COR-L47 (cell line): Measurements from ENCODE around the gene PHYH.
"Not testable (repeated sequence)": the region's sequence is repeated elsewhere in the genome, so short reads cannot be mapped to it uniquely, and the experiment has no call there.

ENCODE experiments used
- DNase-seq: peaks from one replicate; lab custom pipeline; 2025; lab: John Stamatoyannopoulos, UW

The PHYH gene

GRCh38 chr10:13271552-13272163 is 28.2 kb downstream of the PHYH start:
- no peak for DNase-seq

DNA sequence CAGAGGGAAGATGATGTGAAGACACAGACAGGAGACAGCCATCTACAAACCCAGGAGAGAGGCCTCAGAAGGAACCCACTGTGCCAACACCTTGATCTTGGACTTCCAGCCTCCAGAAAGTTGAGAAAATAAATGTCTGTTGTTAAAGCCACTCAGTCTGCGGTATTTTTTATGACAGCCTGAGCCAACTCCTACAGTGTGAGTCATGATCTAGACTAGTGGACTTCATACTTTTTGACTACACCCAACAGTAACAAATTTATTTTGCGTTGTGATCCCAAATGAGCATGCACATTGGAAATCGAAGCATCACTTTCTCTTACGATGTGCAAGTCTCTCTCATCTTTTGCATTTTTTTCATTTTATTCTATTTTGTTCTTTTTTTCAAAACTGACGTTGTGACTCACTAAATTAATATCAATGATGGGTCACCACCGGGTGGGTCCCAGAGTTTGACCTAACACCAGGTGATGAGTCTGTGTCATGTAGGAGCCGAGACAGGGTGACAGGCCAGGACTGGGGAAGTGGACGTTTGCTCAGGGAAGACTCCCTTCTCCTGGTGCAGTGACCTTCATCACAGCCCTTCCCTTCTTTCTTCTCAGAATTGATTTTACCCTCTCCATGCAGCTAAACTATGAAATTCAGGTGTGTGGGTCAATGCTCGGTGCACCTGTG is 28.9 kb downstream of the PHYH start:
- DNase-seq: no peak

GRCh38 chr10:13268841-13269240 is 31.0 kb downstream of the PHYH start:
- DNase-seq: no peak

GRCh38 chr10:13268310-13268709 is 31.6 kb downstream of the PHYH start:
- no peak for DNase-seq

DNA sequence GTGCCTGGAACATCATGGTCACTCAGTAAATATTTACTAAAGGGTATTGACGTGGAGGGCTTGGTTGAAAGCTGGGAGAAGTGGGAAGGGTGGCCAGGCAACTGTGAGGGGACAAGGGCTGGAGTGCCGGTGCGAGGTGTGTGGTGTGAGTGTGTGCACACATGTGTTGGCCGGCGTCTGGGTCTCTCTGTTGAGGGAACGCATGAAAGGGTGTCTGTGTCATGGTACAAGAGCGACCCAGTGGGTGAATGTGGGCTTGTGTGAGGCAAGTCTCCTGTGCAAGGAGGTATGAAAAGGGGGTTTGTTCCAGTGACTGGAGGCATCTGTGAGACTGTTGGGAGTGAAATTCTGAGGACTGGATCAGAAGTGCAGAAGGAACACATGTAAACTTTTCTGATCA is 36.3 kb downstream of the PHYH start:
- no peak for DNase-seq

- no peak for DNase-seq
Measured at GRCh38 chr10:13262433-13262832, 37.4 kb downstream of the PHYH start.

GRCh38 chr10:13257621-13258140 is 42.2 kb downstream of the PHYH start:
- DNase-seq: no peak

- DNase-seq: no peak
Measured at GRCh38 chr10:13256627-13257026, 43.2 kb downstream of the PHYH start.

GRCh38 chr10:13253726-13254125 is 46.1 kb downstream of the PHYH start:
- DNase-seq: no peak

DNA sequence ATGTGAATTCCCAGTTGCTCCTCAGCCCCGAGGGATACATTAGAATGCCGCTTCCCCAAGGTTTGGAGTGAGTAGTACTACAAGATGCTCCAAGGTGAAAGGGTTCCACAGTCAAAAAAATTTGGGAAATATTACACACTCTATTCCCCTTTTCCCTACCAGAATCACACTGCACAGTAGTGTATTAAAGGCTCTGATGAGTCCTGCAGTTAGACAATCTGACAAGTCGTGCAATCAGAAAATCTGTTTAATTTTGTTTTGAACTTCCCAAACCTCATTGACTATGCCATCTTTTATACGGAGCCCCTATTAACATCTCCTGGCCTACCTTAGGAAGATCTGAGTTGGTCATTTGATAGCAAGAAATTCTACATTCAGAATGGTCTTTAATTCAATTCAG is 52.1 kb downstream of the PHYH start:
- no peak for DNase-seq

DNA sequence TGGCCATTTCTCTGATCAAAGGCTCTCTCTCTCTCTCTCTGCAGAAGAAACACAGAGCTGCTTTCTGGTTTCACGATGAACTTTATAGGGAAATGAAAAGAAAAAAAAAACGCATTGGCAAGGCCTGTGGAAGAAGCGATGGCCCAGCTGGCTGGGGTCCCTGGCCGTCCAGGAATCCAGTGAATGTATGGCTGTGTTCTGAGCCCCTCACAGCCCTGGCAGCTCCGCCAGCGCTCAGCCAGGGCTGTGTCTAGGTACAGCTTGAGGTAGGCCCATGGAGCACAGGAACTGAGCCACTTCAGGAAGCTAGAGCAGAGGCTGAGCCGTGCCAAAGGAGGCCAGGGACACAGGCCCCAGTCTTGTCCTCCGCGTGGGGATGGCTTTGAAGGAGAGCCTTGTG is 52.6 kb downstream of the PHYH start:
- no peak for DNase-seq

GRCh38 chr10:13242260-13242659 is 57.6 kb downstream of the PHYH start:
- not testable (repeated sequence) for DNase-seq

DNA sequence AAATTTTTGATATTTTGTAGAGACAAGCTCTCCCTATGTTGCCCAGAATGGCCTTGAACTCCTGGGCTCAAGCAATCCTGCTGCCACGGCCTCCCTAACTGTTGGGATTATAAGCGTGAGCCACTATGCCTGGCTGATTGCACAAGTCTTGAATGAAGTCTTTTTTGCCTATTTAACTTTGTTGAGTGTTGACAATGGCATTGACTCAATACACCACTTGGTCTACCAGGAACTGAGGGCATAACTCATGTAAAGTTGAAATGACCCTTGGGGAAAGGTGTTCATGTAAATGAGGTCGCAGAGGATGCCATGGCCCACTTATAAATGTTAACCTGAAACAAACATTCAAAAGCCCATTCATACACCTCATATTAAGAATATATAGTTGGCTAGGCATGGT is 58.3 kb downstream of the PHYH start:
- no peak for DNase-seq

DNA sequence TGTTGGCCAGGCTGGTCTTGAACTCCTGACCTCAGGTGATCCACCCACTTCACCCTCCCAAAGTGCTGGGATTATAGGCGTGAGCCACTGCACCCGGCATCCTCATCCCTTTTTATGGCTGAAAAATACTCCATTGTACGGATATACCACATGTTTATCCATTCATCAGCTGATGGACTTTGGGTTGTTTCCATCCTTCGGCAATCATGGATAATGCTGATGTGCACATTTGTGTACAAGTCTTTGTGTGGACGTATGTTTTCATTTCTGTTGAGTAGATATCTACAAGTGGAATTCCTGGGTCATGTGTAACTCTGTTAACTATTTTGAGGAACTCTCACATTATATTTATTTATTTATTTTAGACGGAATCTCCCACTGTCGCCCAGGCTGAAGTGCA is 59.9 kb downstream of the PHYH start:
- DNase-seq: no peak

DNA sequence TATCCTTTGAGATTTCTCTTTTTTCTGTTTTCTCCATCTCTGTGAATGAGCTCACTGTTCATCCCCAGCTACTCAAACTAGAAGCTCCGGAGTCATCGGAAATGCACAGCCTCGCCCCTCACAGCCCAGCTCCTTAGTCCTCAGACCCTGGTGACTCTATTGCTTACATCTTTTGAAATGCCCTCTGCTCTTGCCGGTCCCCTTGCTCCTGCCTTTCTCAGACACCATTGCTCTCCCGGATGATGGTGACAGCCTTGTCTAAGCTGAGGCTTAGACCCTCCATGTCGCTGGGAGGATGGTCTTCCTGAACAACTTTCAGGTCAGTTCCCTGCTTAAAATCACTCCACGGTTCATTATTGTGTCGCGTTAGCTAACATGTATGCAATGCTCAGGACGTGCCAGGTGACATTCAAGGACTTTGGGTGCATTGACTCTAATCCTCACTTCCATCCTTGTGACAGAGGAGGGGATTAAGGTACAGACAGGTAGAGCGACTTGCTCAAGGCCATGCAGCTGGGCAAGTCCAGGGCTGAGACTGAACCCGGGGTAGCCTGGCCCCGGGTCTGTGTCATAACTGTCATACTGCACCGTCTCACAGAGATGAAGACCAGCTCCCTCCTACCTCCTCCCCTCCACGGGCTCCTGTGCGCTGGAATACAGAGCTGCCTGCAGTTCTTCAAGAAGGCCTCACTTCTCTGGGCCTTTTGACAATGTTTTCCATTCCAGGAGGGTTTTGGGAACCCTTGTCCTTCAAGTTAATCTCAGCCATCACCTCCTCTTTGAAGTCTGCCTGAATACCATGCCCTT is 61.4 kb downstream of the PHYH start:
- no peak for DNase-seq

DNA sequence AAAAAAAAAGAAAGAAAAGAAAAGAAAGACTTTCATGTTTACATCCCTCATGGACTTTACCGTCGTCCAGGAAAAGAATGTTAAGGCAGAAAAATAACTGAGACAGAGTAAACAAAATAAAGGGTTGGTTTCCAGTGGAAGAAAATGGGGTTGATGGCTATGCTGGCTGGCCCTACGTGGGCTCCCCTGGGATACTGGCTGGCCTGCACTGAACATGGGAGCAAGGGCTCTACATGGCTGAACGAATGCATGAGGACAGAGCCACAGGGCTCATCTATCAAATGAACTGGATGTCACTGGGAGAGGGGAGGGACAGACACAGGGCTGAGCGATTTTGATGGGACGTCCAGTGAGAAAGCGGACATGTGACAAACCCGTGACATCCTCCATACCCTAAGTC is 63.2 kb downstream of the PHYH start:
- DNase-seq: no peak

GRCh38 chr10:13234736-13235135 is 65.1 kb downstream of the PHYH start:
- DNase-seq: not testable (repeated sequence)

- DNase-seq: no peak
Measured at GRCh38 chr10:13234172-13234571, 65.7 kb downstream of the PHYH start, which contains the start of gene UCMA. Gene UCMA (minus strand): TSS chr10:13234374. CDS start chr10:13234258, 116 bp downstream.

- DNase-seq: no peak
Measured at GRCh38 chr10:13233358-13233757, 66.5 kb downstream of the PHYH start.

GRCh38 chr10:13231808-13232207 is 68.1 kb downstream of the PHYH start:
- DNase-seq: no peak

- DNase-seq: no peak
Measured at GRCh38 chr10:13231190-13231589, 68.7 kb downstream of the PHYH start.
